Activated T-cell treated with anti-CD3 and anti-CD28 coated beads, Interleukin-2, amount 50 U/mL, for 48 hours (primary cell): Measurements from ENCODE around the gene HTR1B.
A peak's percentile ranks its signal among the peaks of the same experiment; 100 is the strongest.

Source experiments
- DNase-seq, 2 experiments: peaks; one replicate each; pipeline ENCODE4 v3.0.0-alpha.2; 2020

Gene HTR1B

GRCh38 chr6:77463308-77463860 lies at the start of gene HTR1B:
HTR1B (minus strand) TSS chr6:77463491; CDS start chr6:77463403, 88 bp downstream.
- no peak for DNase-seq

GRCh38 chr6:77512554-77512953 lies 49.3 kb upstream of the HTR1B start:
- DNase-seq, result no peak

- no peak for DNase-seq
Observed at GRCh38 chr6:77511860-77512259, 48.6 kb upstream of the HTR1B start.

- DNase-seq, result no peak
Observed at GRCh38 chr6:77502981-77503380, 39.7 kb upstream of the HTR1B start.

- no peak for DNase-seq
Observed at GRCh38 chr6:77492530-77492929, 29.2 kb upstream of the HTR1B start.

- no peak for DNase-seq
Observed at GRCh38 chr6:77487808-77488425, 24.6 kb upstream of the HTR1B start.

GRCh38 chr6:77482981-77483380 lies 19.7 kb upstream of the HTR1B start:
- DNase-seq, result no peak

- no peak for DNase-seq
Observed at GRCh38 chr6:77474973-77475372, 11.7 kb upstream of the HTR1B start.

- no peak for DNase-seq
Observed at GRCh38 chr6:77474286-77474956, 11.1 kb upstream of the HTR1B start.

- DNase-seq, result no peak
Observed at GRCh38 chr6:77470983-77471382, 7.7 kb upstream of the HTR1B start.

- DNase-seq, result no peak
Observed at GRCh38 chr6:77468939-77469338, 5.6 kb upstream of the HTR1B start.

GRCh38 chr6:77466451-77467437 lies 3.5 kb upstream of the HTR1B start:
- DNase-seq, result peak in 1 of 2 experiments; percentile 28

GRCh38 chr6:77466055-77466450 lies 2.8 kb upstream of the HTR1B start:
- DNase-seq, result peak; percentile 30 to 43

GRCh38 chr6:77464495-77464867 lies 1.2 kb upstream of the HTR1B start:
- no peak for DNase-seq

- DNase-seq, result no peak
Observed at GRCh38 chr6:77463861-77464494, 687 bp upstream of the HTR1B start.

GRCh38 chr6:77462359-77463307 lies 658 bp downstream of the HTR1B start:
- no peak for DNase-seq

GRCh38 chr6:77461796-77462195 lies 1.5 kb downstream of the HTR1B start:
- no peak for DNase-seq

- DNase-seq, result no peak
Observed at GRCh38 chr6:77458421-77458820, 4.9 kb downstream of the HTR1B start.

- peak; percentile 41 to 51 for DNase-seq
Observed at GRCh38 chr6:77457720-77458349, 5.5 kb downstream of the HTR1B start.

GRCh38 chr6:77456531-77457248 lies 6.6 kb downstream of the HTR1B start:
- no peak for DNase-seq
